Measurements from ENCODE around the gene MAGEC3. TPM values are rescaled to one million over a fixed set of nuclear protein-coding genes. Genes with fewer than 3 reads are reported as not detected.
"Not testable (repeated sequence)": the region's sequence is repeated elsewhere in the genome, so short reads cannot be mapped to it uniquely, and the experiment has no call there.

MAGEC3 gene
- total RNA-seq, 4 donors from 2014 or later = not detected

GRCh38 chrX:141815904-141816303 lies 22.2 kb upstream of the MAGEC3 start:
- Histone ChIP-seq H3K4me3 (no peak overlapping the region), H3K27me3 (no peaks in the 10 kb centered on the region), H3K36me3 (no peaks in the 10 kb centered on the region), H3K27ac (no peak overlapping the region), H3K4me1 (no peaks in the 10 kb centered on the region), H3K9me3 (no peaks in the 10 kb centered on the region)
- TF ChIP-seq POLR2A (IDR thresholded peaks at IDR 0.05) (no peak), CTCF (IDR thresholded peaks at IDR 0.05 in 4 of 5, conservative IDR thresholded peaks at IDR 0.05 in 1 of 5) (no peak)
- intact Hi-C loops (cut with DNase I; ENCODE audit: low total_unique reads) (no loop called here), in situ Hi-C loops (cut with MboI; ENCODE audit: low sequenced_read_pairs in 4 of 4) (no loop called here)
- DNase-seq = no peak
- ATAC-seq = no peak

GRCh38 chrX:141832247-141832646 lies 5.9 kb upstream of the MAGEC3 start:
- Histone ChIP-seq H3K27ac (no peak overlapping the region), H3K4me1 (no peaks in the 10 kb centered on the region), H3K36me3 (no peaks in the 10 kb centered on the region), H3K27me3 (no peaks in the 10 kb centered on the region), H3K4me3 (no peak overlapping the region), H3K9me3 (no peaks in the 10 kb centered on the region)
- in situ Hi-C loops (cut with MboI; ENCODE audit: low sequenced_read_pairs in 4 of 4) (no loop called here), intact Hi-C loops (cut with DNase I; ENCODE audit: low total_unique reads) (no loop called here)
- ATAC-seq (no peak), DNase-seq (no peak)
- no peak for TF ChIP-seq CTCF (IDR thresholded peaks at IDR 0.05 in 4 of 5, conservative IDR thresholded peaks at IDR 0.05 in 1 of 5)
- TF ChIP-seq POLR2A (IDR thresholded peaks at IDR 0.05) = no peak

- DNase-seq (no peak), ATAC-seq (no peak)
These were observed 1.7 kb downstream of the MAGEC3 start for GRCh38 chrX:141839856-141840255.

DNA sequence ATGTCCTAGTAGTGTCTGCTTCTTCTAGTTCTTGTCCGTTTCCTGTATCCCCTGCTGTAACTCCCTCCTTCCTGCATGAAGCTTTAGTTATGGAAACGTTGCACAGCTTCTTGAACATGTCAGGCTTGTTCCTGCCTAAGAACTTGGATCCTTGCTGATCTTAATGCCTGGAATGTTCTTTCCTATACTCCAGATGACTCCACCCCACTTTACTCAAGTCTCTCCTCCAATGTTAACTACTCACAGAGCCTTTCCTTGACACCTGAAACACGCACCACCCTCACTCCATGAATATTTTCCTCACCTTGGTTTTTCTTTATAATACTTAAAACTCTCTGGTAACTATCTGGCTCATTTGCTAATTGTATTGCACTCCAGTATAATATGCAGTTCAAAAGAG lies 19.4 kb downstream of the MAGEC3 start:
- no peaks in the 10 kb centered on the region for H3K27me3 ChIP-seq
- H3K9me3 ChIP-seq = no peaks in the 10 kb centered on the region
- H3K36me3 ChIP-seq = no peaks in the 10 kb centered on the region
- H3K4me1 ChIP-seq = no peaks in the 10 kb centered on the region
- intact Hi-C loops (cut with DNase I; ENCODE audit: low total_unique reads) (no loop called here), in situ Hi-C loops (cut with MboI; ENCODE audit: low sequenced_read_pairs in 4 of 4) (no loop called here)
- ATAC-seq (no peak), DNase-seq (no peak)
- TF ChIP-seq CTCF (IDR thresholded peaks at IDR 0.05 in 4 of 5, conservative IDR thresholded peaks at IDR 0.05 in 1 of 5) = no peak
- no peak overlapping the region for H3K27ac ChIP-seq
- H3K4me3 ChIP-seq = no peak overlapping the region

More at GRCh38 chrX:141839856-141840255, 1.7 kb downstream of the MAGEC3 start:
- Histone ChIP-seq H3K36me3 (no peaks in the 10 kb centered on the region), H3K27ac (no peak overlapping the region), H3K4me3 (no peak overlapping the region), H3K27me3 (no peaks in the 10 kb centered on the region), H3K9me3 (peaks cover 0 to 4% (median 0%) of the 10 kb centered on the region in 3 donors), H3K4me1 (no peaks in the 10 kb centered on the region)
- intact Hi-C loops (cut with DNase I; ENCODE audit: low total_unique reads) (no loop called here), in situ Hi-C loops (cut with MboI; ENCODE audit: low sequenced_read_pairs in 4 of 4) (no loop called here)
- TF ChIP-seq POLR2A (IDR thresholded peaks at IDR 0.05) (no peak), CTCF (IDR thresholded peaks at IDR 0.05 in 4 of 5, conservative IDR thresholded peaks at IDR 0.05 in 1 of 5) (no peak)

- no peaks in the 10 kb centered on the region for H3K9me3 ChIP-seq
- H3K27me3 ChIP-seq = no peaks in the 10 kb centered on the region
- H3K4me3 ChIP-seq = no peak overlapping the region
- no peaks in the 10 kb centered on the region for H3K4me1 ChIP-seq
- no peaks in the 10 kb centered on the region for H3K36me3 ChIP-seq
- DNase-seq (no peak), ATAC-seq (no peak)
- TF ChIP-seq POLR2A (IDR thresholded peaks at IDR 0.05) = no peak
- TF ChIP-seq CTCF (IDR thresholded peaks at IDR 0.05 in 4 of 5, conservative IDR thresholded peaks at IDR 0.05 in 1 of 5) = no peak
- no peak overlapping the region for H3K27ac ChIP-seq
- in situ Hi-C loops (cut with MboI; ENCODE audit: low sequenced_read_pairs in 4 of 4) = no loop called here
- intact Hi-C loops (cut with DNase I; ENCODE audit: low total_unique reads) = no loop called here
These were observed 41.5 kb downstream of the MAGEC3 start for GRCh38 chrX:141879616-141880015.

GRCh38 chrX:141888811-141889210 lies 50.7 kb downstream of the MAGEC3 start:
- H3K36me3 ChIP-seq; H3K27me3 ChIP-seq; intact Hi-C loops (cut with DNase I; ENCODE audit: low total_unique reads); in situ Hi-C loops (cut with MboI; ENCODE audit: low sequenced_read_pairs in 4 of 4); DNase-seq; ATAC-seq; H3K4me3 ChIP-seq; H3K27ac ChIP-seq; H3K4me1 ChIP-seq; H3K9me3 ChIP-seq: not testable (repeated sequence)
